HepG2 (cell line): ENCODE results near the gene AMIGO3. TPM values are rescaled to one million over a fixed set of nuclear protein-coding genes. Genes with fewer than 3 reads are reported as not detected.

Experiments
- ATAC-seq: fragments of 200-7000 bp; cut with Tn5 transposase; 3 replicates; pipeline ENCODE4 v1.9.1; 2020; ENCODE audit warnings: mild to moderate bottlenecking, moderate library complexity
- BruUV-seq: library from RNA; stranded (reverse); fragments of 400-500 nt; replicated peaks from 2 replicates; lab custom pipeline; 2021; lab: Mats Ljungman, UMichigan
- CTCF ChIA-PET: fragments of 300-600 bp; formaldehyde crosslinking; extraction: SDS; loops from one replicate; lab custom pipeline; 2021; ENCODE audit warnings: low total read pairs, inconsistent platforms, low intra/inter-chr PET ratio; lab: Yijun Ruan, JAX
- POLR2A ChIA-PET: fragments of 350-600 bp; sonication (Branson Sonifier 250); formaldehyde crosslinking; loops from one replicate; lab custom pipeline; 2020; ENCODE audit warnings: antibody characterized with exemption, inconsistent platforms; lab: Yijun Ruan, JAX
- DNase-seq: peaks from one replicate; pipeline ENCODE4 v3.0.0-alpha.2; 2015; ENCODE audit warnings: low spot score
- FAIRE-seq: peaks from 3 replicates; lab custom pipeline; 2011; peaks lifted over from hg19 to GRCh38; lab: Jason Lieb, UNC
- H2AFZ ChIP-seq: one replicate; pipeline ENCODE4 v1.6.1; 2011; ENCODE audit warnings: low read length, inconsistent platforms
- H3K27ac ChIP-seq: fragments of 300-600 bp; 3 replicates; pipeline ENCODE4 v1.8.0; 2011; ENCODE audit warnings: mixed run types, mild to moderate bottlenecking, mixed read lengths, low read length, inconsistent platforms; ENCODE audit not compliant: insufficient read depth; ENCODE audit errors: extremely low read length
- H3K27me3 ChIP-seq, 2 experiments: fragments of 200-600 bp in 1 of 2; 2 replicates in 1 of 2; 3 replicates in 1 of 2; pipeline versions ENCODE4 v1.6.0 to v1.8.0; 2011; ENCODE audit warnings: low read length in 2 of 2, mild to moderate bottlenecking in 2 of 2, moderate library complexity in 2 of 2, inconsistent platforms in 1 of 2; ENCODE audit not compliant: insufficient read depth in 2 of 2, control insufficient read depth in 1 of 2
- H3K36me3 ChIP-seq, 2 experiments: fragments of 200-600 bp in 1 of 2; replicated peaks in 1 of 2; 2 replicates in 1 of 2; 3 replicates in 1 of 2; pipeline versions ENCODE4 v1.5.1 to v1.8.0; 2011; ENCODE audit warnings: low read length in 2 of 2, inconsistent platforms in 1 of 2; ENCODE audit not compliant: insufficient read depth in 2 of 2, control insufficient read depth in 1 of 2
- H3K4me1 ChIP-seq: 2 replicates; pipeline ENCODE4 v1.5.1; 2012; ENCODE audit warnings: low read length, inconsistent platforms; ENCODE audit not compliant: insufficient read depth
- H3K4me2 ChIP-seq: 2 replicates; pipeline ENCODE4 v1.6.0; 2011; ENCODE audit warnings: low read depth, low read length, inconsistent platforms
- H3K4me3 ChIP-seq, 3 experiments: fragments of 200-600 bp in 1 of 3; sonication (generic), shearing (Covaris generic) in 1 of 3; replicated peaks in 1 of 3; 2 replicates each; pipeline ENCODE4 v1.5.1; 2011 to 2016; ENCODE audit warnings: low read length in 3 of 3, inconsistent platforms in 2 of 3, low read depth in 2 of 3, mild to moderate bottlenecking in 2 of 3, control low read depth in 1 of 3, mixed read lengths in 1 of 3; ENCODE audit not compliant: insufficient read depth in 1 of 3
- H3K79me2 ChIP-seq: one replicate; pipeline ENCODE4 v1.6.1; 2011; ENCODE audit warnings: low read length, inconsistent platforms; ENCODE audit not compliant: insufficient read depth
- H3K9ac ChIP-seq: 2 replicates; pipeline ENCODE4 v1.6.0; 2011; ENCODE audit warnings: mild to moderate bottlenecking, low read depth, low read length, inconsistent platforms; ENCODE audit not compliant: insufficient read depth
- H3K9me3 ChIP-seq: 2 replicates; pipeline ENCODE4 v1.5.1; 2012; ENCODE audit warnings: mild to moderate bottlenecking, low read length
- H4K20me1 ChIP-seq: 2 replicates; pipeline ENCODE4 v1.6.0; 2011; ENCODE audit warnings: inconsistent platforms, mild to moderate bottlenecking, low read length, moderate library complexity; ENCODE audit not compliant: insufficient read depth
- AKAP8 ChIP-seq: sonication (generic); formaldehyde crosslinking; IDR thresholded peaks from 2 replicates; pipeline ENCODE4 v1.5.1; 2020; ENCODE audit warnings: mild to moderate bottlenecking, missing genetic modification reagents
- CEBPG ChIP-seq: IDR thresholded peaks from 2 replicates; pipeline ENCODE4 v1.6.1; 2016
- KAT2B ChIP-seq: fragments of 150-350 bp; IDR thresholded peaks from 2 replicates; pipeline ENCODE4 v1.6.1; 2014; ENCODE audit warnings: low read depth, low read length, borderline replicate concordance
- KDM4B ChIP-seq: sonication (generic); formaldehyde crosslinking; IDR thresholded peaks from 2 replicates; pipeline ENCODE4 v1.4.0; 2020; ENCODE audit warnings: missing genetic modification reagents
- NCOA2 ChIP-seq: sonication (generic); formaldehyde crosslinking; IDR thresholded peaks from 2 replicates; pipeline ENCODE4 v1.8.0; 2022; ENCODE audit warnings: inconsistent platforms
- PHF5A ChIP-seq: IDR thresholded peaks from one replicate; pipeline ENCODE4 v1.6.1; 2018; ENCODE audit warnings: low read depth, missing genetic modification reagents; ENCODE audit not compliant: unreplicated experiment
- PITX1 ChIP-seq: sonication (generic); formaldehyde crosslinking; IDR thresholded peaks from 2 replicates; pipeline ENCODE4 v1.5.1; 2020; ENCODE audit warnings: mild to moderate bottlenecking, missing genetic modification reagents
- POLR2AphosphoS5 ChIP-seq: IDR thresholded peaks from 2 replicates; pipeline ENCODE4 v1.6.1; 2012; ENCODE audit warnings: low read depth, low read length
- RBM22 ChIP-seq: fragments of 200-400 bp; formaldehyde crosslinking; optimal IDR thresholded peaks from 2 replicates; pipeline ENCODE3; 2017; ENCODE audit warnings: mild to moderate bottlenecking, low read length, moderate library complexity
- SMYD3 ChIP-seq: sonication (generic); formaldehyde crosslinking; IDR thresholded peaks from 2 replicates; pipeline ENCODE4 v1.8.1; 2023; ENCODE audit warnings: mild to moderate bottlenecking, missing genetic modification reagents
- ZBTB7B ChIP-seq: sonication (generic); formaldehyde crosslinking; IDR thresholded peaks from 2 replicates; pipeline ENCODE4 v1.4.0; 2020; ENCODE audit warnings: missing genetic modification reagents
- ZNF143 ChIP-seq: sonication (generic); formaldehyde crosslinking; IDR thresholded peaks from 2 replicates; pipeline ENCODE4 v1.4.0; 2020; ENCODE audit warnings: missing genetic modification reagents
- ZNF333 ChIP-seq: sonication (generic); formaldehyde crosslinking; IDR thresholded peaks from 2 replicates; pipeline ENCODE4 v1.4.0; 2020; ENCODE audit warnings: mild to moderate bottlenecking, missing genetic modification reagents, borderline replicate concordance
- ZNF501 ChIP-seq: sonication (generic); formaldehyde crosslinking; IDR thresholded peaks from 2 replicates; pipeline ENCODE4 v1.5.1; 2020; ENCODE audit warnings: mild to moderate bottlenecking, moderate library complexity, missing genetic modification reagents
- ZNF547 ChIP-seq: sonication (generic); formaldehyde crosslinking; IDR thresholded peaks from 2 replicates; pipeline ENCODE4 v1.5.1; 2020; ENCODE audit warnings: mild to moderate bottlenecking, missing genetic modification reagents
- WGBS: methylation state at CpG from one replicate; pipeline ENCODE4 v1.1.6; 2017; ENCODE audit warnings: low lambda C conversion rate; 5-methylcytosine and 5-hydroxymethylcytosine counted together
- in situ Hi-C: cut with HindIII; loops from 2 replicates; pipeline ENCODE4 v1.10.0; 2017; ENCODE audit warnings: low pct_unique_long_range_greater_than_20kb; ENCODE audit not compliant: extremely low pct_ligation_motif_present
- intact Hi-C: fragments of 100-400 bp; cut with micrococcal nuclease; formaldehyde crosslinking; loops from one replicate; pipeline ENCODE4 v1.10.0; 2022; ENCODE audit not compliant: unreplicated experiment
- polyA plus RNA-seq, 8 experiments: library from polyadenylated mRNA; depleted of rRNA in 3 of 8; stranded (reverse) in 7 of 8; unstranded in 1 of 8; fragments of >200 nt; fragmentation: Illumina TruSeq in 4 of 8; extraction: Trizol in 4 of 8; gene quantifications; 2 replicates each; pipeline versions ENCODE4 v1.2.1 to v1.2.3, GENCODE V29; 2011 to 2016; ENCODE audit warnings: low read depth in 4 of 8, missing spikeins in 1 of 8, mixed read lengths in 1 of 8; ENCODE audit not compliant: insufficient read depth in 1 of 8
- total RNA-seq, 5 experiments: library from RNA; depleted of rRNA; stranded (reverse); fragments of >200 nt; fragmentation: Illumina TruSeq; extraction: Trizol; gene quantifications; 2 replicates each; pipeline ENCODE4 v1.2.3, GENCODE V29; 2016; ENCODE audit warnings: low read depth in 1 of 5
- TF ChIP-seq, protein P1 (sequence below): IDR thresholded peaks from 2 replicates; pipeline ENCODE4 v1.6.1; 2016; ENCODE audit warnings: mild to moderate bottlenecking, missing biosample characterization, missing genetic modification reagents
- TF ChIP-seq, protein P2 (sequence below): sonication (generic); formaldehyde crosslinking; IDR thresholded peaks from 2 replicates; pipeline ENCODE4 v1.4.0; 2020; ENCODE audit warnings: missing genetic modification reagents

Gene AMIGO3
- total and polyA plus RNA-seq, 2 of the 13 experiments (the other 11 are each of a cell fraction or from before 2014, with no cell fraction given), result 0.35 TPM; not detected in 1

DNA sequence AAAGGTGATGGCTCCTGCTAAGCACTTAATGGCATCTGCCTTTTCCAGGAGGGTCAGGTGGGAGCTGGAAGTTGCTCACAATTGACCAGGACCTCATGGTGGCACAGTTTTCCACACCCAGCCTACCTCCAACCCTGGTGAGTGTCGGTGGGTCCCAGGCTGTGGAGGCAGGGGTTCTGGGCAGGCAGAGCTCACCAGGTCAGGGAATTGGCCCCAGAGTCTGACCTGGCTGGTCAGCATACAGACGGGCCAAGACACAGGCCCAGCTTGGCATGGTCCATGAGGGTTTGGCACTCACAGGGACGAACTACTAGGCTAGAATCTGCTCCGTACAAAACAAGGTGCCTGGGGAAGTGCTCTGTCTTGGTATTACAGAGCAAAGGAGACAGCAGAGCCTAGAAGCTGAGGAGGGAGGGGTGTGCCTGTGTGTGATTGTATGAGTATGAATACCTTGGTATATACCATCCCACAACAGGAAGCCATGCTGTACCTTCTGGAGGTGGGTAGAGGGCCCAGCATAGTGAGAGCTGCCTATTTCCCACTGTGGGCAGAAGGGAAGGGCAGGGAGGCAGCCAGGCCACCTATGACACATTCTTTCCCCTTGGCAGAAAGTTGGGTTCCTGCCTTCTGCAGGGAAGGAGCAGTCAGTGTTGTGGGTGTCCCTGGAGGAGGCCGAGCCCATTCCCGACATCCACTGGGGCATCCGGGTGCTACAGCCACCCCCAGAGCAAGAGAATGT, 38.8 kb downstream of the AMIGO3 start:
- Histone ChIP-seq H4K20me1 (peaks cover 3% of the 10 kb centered on the region; the same call in 1 of the 2 replicates), H3K79me2 (peaks cover 9% of the 10 kb centered on the region), H3K4me1 (peaks cover 30% of the 10 kb centered on the region), H3K36me3 (peaks cover 47 to 82% of the 10 kb centered on the region in 2 experiments), H3K9ac (no peak overlapping the region), H3K4me2 (no peak overlapping the region), H3K27ac (no peak overlapping the region), H3K27me3 (no peaks in the 10 kb centered on the region), H2AFZ (no peak overlapping the region), H3K4me3 (no peak overlapping the region), H3K9me3 (no peaks in the 10 kb centered on the region)
- no peak for FAIRE-seq
- ChIA-PET POLR2A (no interaction called here), CTCF (no interaction called here)
- 84% methylated on average over 2 of the region's 7 CpGs for WGBS
- in situ Hi-C loops (no loop called here), intact Hi-C loops (no loop called here)
- DNase-seq, result no peak
- ATAC-seq, result no peak
- TF ChIP-seq PHF5A (CRISPR knock-in tag) (no peak), NCOA2 (CRISPR knock-in tag) (no peak), ZNF143 (CRISPR knock-in tag) (no peak), ZNF501 (0 out of 2 replicates have a peak, but pooled peaks have one; percentile 21), POLR2AphosphoS5 (peak; percentile 8; the same call in 1 of the 2 replicates), ZNF333 (0 out of 2 replicates have a peak, but pooled peaks have one; percentile 28), PITX1 (no peak), CEBPG (CRISPR knock-in tag) (no peak), ZNF547 (CRISPR knock-in tag) (no peak), AKAP8 (CRISPR knock-in tag) (0 out of 2 replicates have a peak, but pooled peaks have one; percentile 60), KDM4B (CRISPR knock-in tag) (no peak), SMYD3 (CRISPR knock-in tag) (no peak), KAT2B (no peak), ZBTB7B (CRISPR knock-in tag) (no peak), RBM22 (peak; percentile 57)
- TF ChIP-seq, protein P1, sequence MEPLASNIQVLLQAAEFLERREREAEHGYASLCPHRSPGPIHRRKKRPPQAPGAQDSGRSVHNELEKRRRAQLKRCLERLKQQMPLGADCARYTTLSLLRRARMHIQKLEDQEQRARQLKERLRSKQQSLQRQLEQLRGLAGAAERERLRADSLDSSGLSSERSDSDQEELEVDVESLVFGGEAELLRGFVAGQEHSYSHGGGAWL (CRISPR knock-in tag), result no peak
- TF ChIP-seq, protein P2, sequence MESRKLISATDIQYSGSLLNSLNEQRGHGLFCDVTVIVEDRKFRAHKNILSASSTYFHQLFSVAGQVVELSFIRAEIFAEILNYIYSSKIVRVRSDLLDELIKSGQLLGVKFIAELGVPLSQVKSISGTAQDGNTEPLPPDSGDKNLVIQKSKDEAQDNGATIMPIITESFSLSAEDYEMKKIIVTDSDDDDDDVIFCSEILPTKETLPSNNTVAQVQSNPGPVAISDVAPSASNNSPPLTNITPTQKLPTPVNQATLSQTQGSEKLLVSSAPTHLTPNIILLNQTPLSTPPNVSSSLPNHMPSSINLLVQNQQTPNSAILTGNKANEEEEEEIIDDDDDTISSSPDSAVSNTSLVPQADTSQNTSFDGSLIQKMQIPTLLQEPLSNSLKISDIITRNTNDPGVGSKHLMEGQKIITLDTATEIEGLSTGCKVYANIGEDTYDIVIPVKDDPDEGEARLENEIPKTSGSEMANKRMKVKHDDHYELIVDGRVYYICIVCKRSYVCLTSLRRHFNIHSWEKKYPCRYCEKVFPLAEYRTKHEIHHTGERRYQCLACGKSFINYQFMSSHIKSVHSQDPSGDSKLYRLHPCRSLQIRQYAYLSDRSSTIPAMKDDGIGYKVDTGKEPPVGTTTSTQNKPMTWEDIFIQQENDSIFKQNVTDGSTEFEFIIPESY (CRISPR knock-in tag), result no peak
- no TSS peak for BruUV-seq
